Activated T-cell treated with anti-CD3 and anti-CD28 coated beads, Interleukin-2, amount 50 U/mL, for 24 hours (primary cell): ENCODE data around the gene IL17F.

Experiments
- DNase-seq: peaks from one replicate; pipeline ENCODE4 v3.0.0-alpha.2; 2020
- H3K27ac Mint-ChIP-seq: 2 replicates; pipeline ENCODE4 v1.8.0; 2020; ENCODE audit warnings: mild to moderate bottlenecking, mixed read lengths
- H3K27me3 Mint-ChIP-seq: 2 replicates; pipeline ENCODE4 v1.8.0; 2020; ENCODE audit warnings: mixed read lengths
- H3K36me3 Mint-ChIP-seq: 2 replicates; pipeline ENCODE4 v1.8.0; 2020; ENCODE audit warnings: low read depth, mixed read lengths
- H3K4me1 Mint-ChIP-seq: 2 replicates; pipeline ENCODE4 v1.8.0; 2020; ENCODE audit warnings: low read depth, mixed read lengths
- H3K4me3 Mint-ChIP-seq: 2 replicates; pipeline ENCODE4 v1.8.0; 2020; ENCODE audit warnings: mild to moderate bottlenecking, moderate library complexity, mixed read lengths
- H3K9me3 Mint-ChIP-seq: 2 replicates; pipeline ENCODE4 v1.8.0; 2020; ENCODE audit warnings: mixed read lengths

The IL17F gene

DNA sequence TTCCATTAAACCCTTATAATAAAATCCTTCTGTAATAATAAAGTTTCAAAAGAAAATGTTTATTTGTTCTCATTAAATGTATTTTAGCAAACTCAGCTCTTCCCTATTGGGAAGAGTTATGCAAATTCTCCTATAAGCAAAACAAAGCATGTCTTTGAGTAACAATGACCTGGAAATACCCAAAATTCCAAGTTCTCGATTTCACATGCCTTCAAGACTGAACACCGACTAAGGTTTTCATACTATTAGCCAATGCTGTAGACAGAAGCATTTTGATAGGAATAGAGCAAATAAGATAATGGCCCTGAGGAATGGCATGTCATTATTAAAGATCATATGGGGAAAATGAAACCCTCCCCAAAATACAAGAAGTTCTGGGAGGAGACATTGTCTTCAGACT, 54.3 kb downstream of the IL17F start:
- Mint-ChIP-seq H3K36me3 (no peaks in the 10 kb centered on the region), H3K9me3 (no peaks in the 10 kb centered on the region), H3K4me1 (peaks cover 7% of the 10 kb centered on the region), H3K27ac (no peak overlapping the region), H3K4me3 (no peak overlapping the region), H3K27me3 (peaks cover 62% of the 10 kb centered on the region)
- no peak for DNase-seq

DNA sequence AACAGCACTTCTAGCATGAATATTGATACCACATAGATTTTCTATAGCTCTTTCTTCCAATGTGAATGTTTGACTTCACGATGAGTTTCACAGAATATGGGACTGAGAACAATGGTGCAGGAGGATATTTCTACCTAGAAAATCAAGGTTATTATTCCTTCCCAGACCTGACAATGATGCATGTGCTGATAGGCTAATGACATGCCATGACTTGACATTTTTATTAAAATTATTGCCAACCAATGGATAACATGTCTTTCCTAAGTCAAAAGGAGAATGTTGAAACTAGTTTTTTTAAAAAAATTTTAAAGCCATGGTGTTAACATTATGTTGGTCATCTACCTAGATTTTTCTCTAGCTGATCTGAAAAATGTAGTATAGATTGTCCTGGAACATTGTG, 57.2 kb downstream of the IL17F start:
- Mint-ChIP-seq H3K4me3 (no peak overlapping the region), H3K27me3 (peaks cover 71% of the 10 kb centered on the region)

More for the DNA sequence above, 57.2 kb downstream of the IL17F start:
- Mint-ChIP-seq H3K4me1 (peaks cover 7% of the 10 kb centered on the region), H3K27ac (no peak overlapping the region), H3K9me3 (no peaks in the 10 kb centered on the region), H3K36me3 (no peaks in the 10 kb centered on the region)
- no peak for DNase-seq
